WTC11 (cell line): ENCODE data around the gene CGNL1. TPM values are rescaled to one million over a fixed set of nuclear protein-coding genes. Genes with fewer than 3 reads are reported as not detected.
A peak's percentile ranks its signal among the peaks of the same experiment; 100 is the strongest.

Experiments
- ATAC-seq: fragments of 200-7000 bp; cut with Tn5 transposase; 2 replicates; pipeline ENCODE4 v1.10.0; 2021; ENCODE audit warnings: mild to moderate bottlenecking, moderate library complexity
- CTCF ChIA-PET: fragments of 300-600 bp; sonication (Branson Sonifier 250); formaldehyde crosslinking; loops from one replicate; lab custom pipeline; 2021; ENCODE audit warnings: antibody characterized with exemption; lab: Charles Lee
- POLR2A ChIA-PET: fragments of 350-600 bp; sonication (Branson Sonifier 250); formaldehyde crosslinking; loops from one replicate; lab custom pipeline; 2021; ENCODE audit warnings: antibody characterized with exemption; lab: Charles Lee
- DNase-seq: peaks from one replicate; pipeline ENCODE4 v3.0.0; 2021; ENCODE audit warnings: low spot score
- H3K27ac Mint-ChIP-seq: 2 replicates; pipeline ENCODE4 v1.8.0; 2021; ENCODE audit warnings: mixed read lengths
- H3K27me3 Mint-ChIP-seq: 2 replicates; pipeline ENCODE4 v1.8.0; 2021; ENCODE audit warnings: low read depth, mild to moderate bottlenecking, moderate library complexity, mixed read lengths
- H3K36me3 Mint-ChIP-seq: 2 replicates; pipeline ENCODE4 v1.8.0; 2021; ENCODE audit warnings: mixed read lengths
- H3K4me1 Mint-ChIP-seq: 2 replicates; pipeline ENCODE4 v1.8.0; 2022; ENCODE audit warnings: mixed read lengths
- H3K4me3 Mint-ChIP-seq: 2 replicates; pipeline ENCODE4 v1.8.0; 2021; ENCODE audit warnings: mild to moderate bottlenecking, moderate library complexity, mixed read lengths
- H3K9me3 Mint-ChIP-seq: 2 replicates; pipeline ENCODE4 v1.8.0; 2021; ENCODE audit warnings: mixed read lengths
- ATF6 ChIP-seq: sonication (generic); formaldehyde crosslinking; IDR thresholded peaks from 2 replicates; pipeline ENCODE4 v1.8.1; 2023; ENCODE audit warnings: mild to moderate bottlenecking, missing genetic modification reagents
- CDX4 ChIP-seq: fragments of 250-450 bp; sonication (Bioruptor Pico); IDR thresholded peaks from 2 replicates; pipeline ENCODE4 v1.9.0; 2021; ENCODE audit warnings: moderate library complexity, mild to moderate bottlenecking, inconsistent platforms, borderline replicate concordance
- CREB1 ChIP-seq: sonication (generic); formaldehyde crosslinking; IDR thresholded peaks from 2 replicates; pipeline ENCODE4 v1.8.0; 2023; ENCODE audit warnings: mild to moderate bottlenecking, missing genetic modification reagents
- CREM ChIP-seq: sonication (generic); formaldehyde crosslinking; IDR thresholded peaks from 2 replicates; pipeline ENCODE4 v1.8.1; 2022; ENCODE audit warnings: mild to moderate bottlenecking, missing genetic modification reagents, moderate library complexity
- E2F5 ChIP-seq: sonication (generic); formaldehyde crosslinking; IDR thresholded peaks from 2 replicates; pipeline ENCODE4 v1.8.1; 2022; ENCODE audit warnings: mild to moderate bottlenecking, moderate library complexity, missing genetic modification reagents
- FOXP4 ChIP-seq: sonication (generic); formaldehyde crosslinking; IDR thresholded peaks from 2 replicates; pipeline ENCODE4 v1.8.0; 2022; ENCODE audit warnings: mild to moderate bottlenecking, missing genetic modification reagents
- GABPB1 ChIP-seq: sonication (generic); formaldehyde crosslinking; IDR thresholded peaks from 2 replicates; pipeline ENCODE4 v1.8.1; 2023; ENCODE audit warnings: mild to moderate bottlenecking, missing genetic modification reagents
- GTF2I ChIP-seq: fragments of 250-450 bp; sonication (Bioruptor Pico); conservative IDR thresholded peaks from 2 replicates; pipeline ENCODE4 v1.4.0; 2021; ENCODE audit warnings: mild to moderate bottlenecking
- HMGXB4 ChIP-seq: sonication (generic); formaldehyde crosslinking; IDR thresholded peaks from 2 replicates; pipeline ENCODE4 v1.8.1; 2023; ENCODE audit warnings: mild to moderate bottlenecking, moderate library complexity, missing genetic modification reagents
- JUN ChIP-seq: sonication (generic); formaldehyde crosslinking; IDR thresholded peaks from 2 replicates; pipeline ENCODE4 v1.8.0; 2023; ENCODE audit warnings: mild to moderate bottlenecking, missing genetic modification reagents
- MAX ChIP-seq: sonication (generic); formaldehyde crosslinking; IDR thresholded peaks from 2 replicates; pipeline ENCODE4 v1.8.0; 2022; ENCODE audit warnings: mild to moderate bottlenecking, missing genetic modification reagents
- MXD4 ChIP-seq: fragments of 250-450 bp; sonication (Bioruptor Pico); IDR thresholded peaks from 2 replicates; pipeline ENCODE4 v1.8.0; 2021; ENCODE audit warnings: mild to moderate bottlenecking, moderate library complexity, borderline replicate concordance
- NFATC4 ChIP-seq: fragments of 250-450 bp; sonication (Bioruptor Pico); IDR thresholded peaks from 2 replicates; pipeline ENCODE4 v1.9.0; 2021; ENCODE audit warnings: mild to moderate bottlenecking
- NFE2L1 ChIP-seq: sonication (generic); formaldehyde crosslinking; IDR thresholded peaks from 2 replicates; pipeline ENCODE4 v1.8.1; 2023; ENCODE audit warnings: missing genetic modification reagents
- NR1H2 ChIP-seq: sonication (generic); formaldehyde crosslinking; IDR thresholded peaks from 2 replicates; pipeline ENCODE4 v1.9.0; 2021; ENCODE audit warnings: mild to moderate bottlenecking, moderate library complexity, missing genetic modification reagents
- OVOL2 ChIP-seq: fragments of 250-450 bp; sonication (Bioruptor Pico); IDR thresholded peaks from 2 replicates; pipeline ENCODE4 v1.9.0; 2021; ENCODE audit warnings: mild to moderate bottlenecking, borderline replicate concordance
- PREB ChIP-seq: sonication (generic); formaldehyde crosslinking; IDR thresholded peaks from 2 replicates; pipeline ENCODE4 v1.8.1; 2022; ENCODE audit warnings: mild to moderate bottlenecking, missing genetic modification reagents, moderate library complexity, borderline replicate concordance
- TEAD1 ChIP-seq: sonication (generic); formaldehyde crosslinking; IDR thresholded peaks from 2 replicates; pipeline ENCODE4 v1.8.0; 2022; ENCODE audit warnings: mild to moderate bottlenecking, missing genetic modification reagents
- ZNF396 ChIP-seq: fragments of 250-450 bp; sonication (Bioruptor Pico); IDR thresholded peaks from 2 replicates; pipeline ENCODE4 v1.8.0; 2021; ENCODE audit warnings: mild to moderate bottlenecking, moderate library complexity, borderline replicate concordance
- ZNF423 ChIP-seq: fragments of 250-450 bp; sonication (Bioruptor Pico); IDR thresholded peaks from 2 replicates; pipeline ENCODE4 v2.1.2; 2022; ENCODE audit warnings: mild to moderate bottlenecking, moderate library complexity
- total RNA-seq: library from RNA; stranded (reverse); gene quantifications from 3 replicates; pipeline ENCODE4 v1.2.3, GENCODE V29; 2021

The CGNL1 gene
- total RNA-seq, 1 experiment from 2014 or later: 57.3 TPM

GRCh38 chr15:57391537-57391936 lies 15.2 kb downstream of the CGNL1 start:
- no peaks in the 10 kb centered on the region for H3K27me3 Mint-ChIP-seq
- peaks cover 5% of the 10 kb centered on the region; the same call in 1 of the 2 replicates for H3K9me3 Mint-ChIP-seq
- H3K4me3 Mint-ChIP-seq: no peak overlapping the region
- ATAC-seq: no peak
- peaks cover 72% of the 10 kb centered on the region for H3K4me1 Mint-ChIP-seq
- POLR2A ChIA-PET: no interaction called here
- H3K36me3 Mint-ChIP-seq: peaks cover 22% of the 10 kb centered on the region
- no peak overlapping the region; the same call in 1 of the 2 replicates for H3K27ac Mint-ChIP-seq
- TF ChIP-seq GTF2I (CRISPR knock-in tag) (peak; percentile 39; the same call in 1 of the 2 replicates), E2F5 (no peak), CREB1 (CRISPR knock-in tag) (no peak), ZNF423 (no peak)
- no peak for DNase-seq
- CTCF ChIA-PET: no interaction called here

- Mint-ChIP-seq H3K4me3 (no peak overlapping the region), H3K4me1 (peaks cover 63% of the 10 kb centered on the region), H3K36me3 (peaks cover 26% of the 10 kb centered on the region), H3K9me3 (peaks cover 5% of the 10 kb centered on the region; the same call in 1 of the 2 replicates), H3K27ac (0 out of 2 replicates have a peak overlapping the region, but pooled peaks have one; percentile 3), H3K27me3 (no peaks in the 10 kb centered on the region)
- DNase-seq: no peak
- ChIA-PET CTCF (no interaction called here), POLR2A (no interaction called here)
- no peak for TF ChIP-seq MXD4 (CRISPR knock-in tag)
- TF ChIP-seq MAX (CRISPR knock-in tag): no peak
- ATAC-seq: no peak
Observed at GRCh38 chr15:57393061-57393460, 16.8 kb downstream of the CGNL1 start.

- Mint-ChIP-seq H3K9me3 (peaks cover 9% of the 10 kb centered on the region), H3K36me3 (peaks cover 28% of the 10 kb centered on the region), H3K4me1 (peaks cover 46% of the 10 kb centered on the region), H3K27me3 (no peaks in the 10 kb centered on the region), H3K27ac (peak overlapping the region; percentile 7; the same call in 1 of the 2 replicates), H3K4me3 (no peak overlapping the region)
- no peak for DNase-seq
- CTCF ChIA-PET: interaction anchor here (1.5 kb wide), 1 partner anchor 50 kb away, joined by 4 read pairs; no protein-coding TSS in a partner anchor
- POLR2A ChIA-PET: no interaction called here
- no peak for TF ChIP-seq NR1H2 (CRISPR knock-in tag)
- TF ChIP-seq NFE2L1 (CRISPR knock-in tag): no peak
- no peak for TF ChIP-seq NFATC4 (CRISPR knock-in tag)
- no peak for TF ChIP-seq PREB (CRISPR knock-in tag)
- no peak for TF ChIP-seq ATF6
- no peak for TF ChIP-seq OVOL2
- no peak for TF ChIP-seq FOXP4 (CRISPR knock-in tag)
- no peak for TF ChIP-seq TEAD1 (CRISPR knock-in tag)
- no peak for ATAC-seq
Observed at GRCh38 chr15:57395292-57395691, 19.0 kb downstream of the CGNL1 start.

GRCh38 chr15:57398336-57398735 lies 22.0 kb downstream of the CGNL1 start:
- Mint-ChIP-seq H3K27ac (no peak overlapping the region), H3K9me3 (peaks cover 14% of the 10 kb centered on the region), H3K36me3 (peaks cover 38% of the 10 kb centered on the region), H3K4me3 (no peak overlapping the region), H3K27me3 (no peaks in the 10 kb centered on the region), H3K4me1 (peaks cover 38% of the 10 kb centered on the region)
- ATAC-seq (no peak), DNase-seq (no peak)
- ChIA-PET POLR2A (no interaction called here), CTCF (no interaction called here)
- TF ChIP-seq CDX4 (CRISPR knock-in tag) (no peak), GABPB1 (CRISPR knock-in tag) (no peak), E2F5 (no peak), ZNF396 (CRISPR knock-in tag) (no peak), HMGXB4 (CRISPR knock-in tag) (no peak), JUN (no peak), CREM (no peak)
